H1 (cell line): ENCODE data around the gene CDC42SE1. TPM values are rescaled to one million over a fixed set of nuclear protein-coding genes. Genes with fewer than 3 reads are reported as not detected.

ENCODE experiments used
- CTCF ChIA-PET: fragments of 300-600 bp; sonication (Branson Sonifier 250); formaldehyde crosslinking; loops from one replicate; lab custom pipeline; 2021; ENCODE audit not compliant: partially characterized antibody; lab: Charles Lee
- POLR2A ChIA-PET: fragments of 300-600 bp; sonication (Branson Sonifier 250); formaldehyde crosslinking; loops from one replicate; lab custom pipeline; 2021; ENCODE audit warnings: inconsistent platforms; ENCODE audit not compliant: partially characterized antibody; lab: Charles Lee
- DNase-seq, 2 experiments: peaks; one replicate each; pipeline versions ENCODE4 v3.0.0 to v3.0.0-alpha.2; 2010 to 2022; ENCODE audit warnings: low spot score in 2 of 2, low read depth in 1 of 2, mixed read lengths in 1 of 2
- FAIRE-seq: peaks from 2 replicates; lab custom pipeline; 2011; peaks lifted over from hg19 to GRCh38; lab: Jason Lieb, UNC
- H2AFZ ChIP-seq: 2 replicates; pipeline ENCODE4 v1.8.1; 2012; ENCODE audit warnings: low read length, inconsistent platforms
- H2AK5ac ChIP-seq: 2 replicates; pipeline ENCODE4 v1.6.1; 2013; ENCODE audit warnings: low read depth, low read length
- H2BK120ac ChIP-seq: replicated peaks from 2 replicates; pipeline ENCODE3; 2013; ENCODE audit warnings: low read depth, low read length, inconsistent platforms
- H2BK12ac ChIP-seq: 2 replicates; pipeline ENCODE4 v1.6.1; 2013; ENCODE audit warnings: low read depth, low read length
- H2BK15ac ChIP-seq: 2 replicates; pipeline ENCODE4 v1.6.1; 2013; ENCODE audit warnings: low read length
- H2BK20ac ChIP-seq: 2 replicates; pipeline ENCODE4 v1.6.1; 2013; ENCODE audit warnings: low read length
- H2BK5ac ChIP-seq: 2 replicates; pipeline ENCODE4 v1.6.1; 2013; ENCODE audit warnings: low read depth, low read length
- H3K14ac ChIP-seq: 2 replicates; pipeline ENCODE4 v1.6.1; 2013; ENCODE audit warnings: inconsistent platforms; ENCODE audit not compliant: insufficient read length
- H3K18ac ChIP-seq: 2 replicates; pipeline ENCODE4 v1.6.1; 2013; ENCODE audit warnings: low read length; ENCODE audit errors: extremely low read depth
- H3K23ac ChIP-seq: 2 replicates; pipeline ENCODE4 v1.6.1; 2013; ENCODE audit warnings: inconsistent platforms; ENCODE audit not compliant: insufficient read length
- H3K23me2 ChIP-seq: 2 replicates; pipeline ENCODE4 v1.6.1; 2013; ENCODE audit warnings: low read depth, low read length
- H3K27ac ChIP-seq: 2 replicates; pipeline ENCODE4 v1.6.1; 2011; ENCODE audit warnings: low read depth, low read length, inconsistent platforms
- H3K27me3 ChIP-seq, 4 experiments: replicated peaks in 1 of 4; 1 replicate in 1 of 4; 2 replicates in 3 of 4; pipeline versions ENCODE4 v1.6.1 to v1.8.1; 2011 to 2013; ENCODE audit warnings: low read length in 3 of 4, mild to moderate bottlenecking in 3 of 4, inconsistent platforms in 2 of 4, mixed read lengths in 2 of 4, moderate library complexity in 1 of 4; ENCODE audit not compliant: control insufficient read depth in 3 of 4, insufficient read depth in 3 of 4; ENCODE audit errors: extremely low read depth in 1 of 4
- H3K36me3 ChIP-seq, 4 experiments: 2 replicates each; pipeline versions ENCODE4 v1.6.1 to v1.8.1; 2011 to 2013; ENCODE audit warnings: mild to moderate bottlenecking in 4 of 4, low read length in 3 of 4, moderate library complexity in 2 of 4, control low read depth in 1 of 4, inconsistent platforms in 1 of 4; ENCODE audit not compliant: insufficient read depth in 4 of 4, control insufficient read depth in 2 of 4
- H3K4ac ChIP-seq: replicated peaks from 2 replicates; pipeline ENCODE3; 2013; ENCODE audit warnings: low read length, low read depth, mixed read lengths, inconsistent platforms; ENCODE audit not compliant: insufficient read length
- H3K4me1 ChIP-seq, 4 experiments: replicated peaks in 1 of 4; 1 replicate in 1 of 4; 2 replicates in 3 of 4; pipeline versions ENCODE4 v1.6.1 to v1.8.1; 2011 to 2013; ENCODE audit warnings: low read length in 3 of 4, inconsistent platforms in 2 of 4, mixed read lengths in 1 of 4; ENCODE audit not compliant: insufficient read depth in 4 of 4, control insufficient read depth in 3 of 4
- H3K4me2 ChIP-seq, 2 experiments: 2 replicates each; pipeline versions ENCODE4 v1.6.1 to v1.8.1; 2011 to 2013; ENCODE audit warnings: low read depth in 2 of 2, low read length in 2 of 2, control low read depth in 1 of 2, inconsistent platforms in 1 of 2, mild to moderate bottlenecking in 1 of 2; ENCODE audit not compliant: insufficient read depth in 1 of 2
- H3K4me3 ChIP-seq, 4 experiments: fragments of 200-600, 300-600 bp in 1 of 4; sonication (generic), shearing (Covaris generic), sonication (Bioruptor Twin) in 1 of 4; 2 replicates each; pipeline versions ENCODE4 v1.5.1 to v1.8.1; 2011 to 2016; ENCODE audit warnings: low read length in 4 of 4, low read depth in 3 of 4, control low read depth in 2 of 4, inconsistent platforms in 2 of 4, mild to moderate bottlenecking in 2 of 4, mixed read lengths in 1 of 4, moderate library complexity in 1 of 4; ENCODE audit not compliant: insufficient read depth in 2 of 4; ENCODE audit errors: extremely low read depth in 1 of 4
- H3K56ac ChIP-seq: replicated peaks from 2 replicates; pipeline ENCODE3; 2013; ENCODE audit warnings: low read depth, mild to moderate bottlenecking, mixed read lengths, low read length, inconsistent platforms; ENCODE audit not compliant: insufficient read length
- H3K79me1 ChIP-seq: 2 replicates; pipeline ENCODE4 v1.6.1; 2013; ENCODE audit warnings: low read depth, low read length, control low read depth
- H3K79me2 ChIP-seq, 2 experiments: 2 replicates each; pipeline versions ENCODE4 v1.6.1 to v1.8.1; 2012 to 2013; ENCODE audit warnings: low read length in 2 of 2, mild to moderate bottlenecking in 2 of 2, inconsistent platforms in 1 of 2; ENCODE audit not compliant: insufficient read depth in 2 of 2, control insufficient read depth in 1 of 2
- H3K9ac ChIP-seq, 4 experiments: replicated peaks in 1 of 4; 1 replicate in 1 of 4; 2 replicates in 3 of 4; pipeline versions ENCODE4 v1.6.1 to v1.8.1; 2011 to 2013; ENCODE audit warnings: low read depth in 3 of 4, low read length in 3 of 4, control low read depth in 2 of 4, mild to moderate bottlenecking in 2 of 4, moderate library complexity in 2 of 4, inconsistent platforms in 1 of 4; ENCODE audit errors: extremely low read depth in 1 of 4
- H3K9me3 ChIP-seq, 2 experiments: 2 replicates each; pipeline versions ENCODE4 v1.6.1 to v1.8.1; 2012 to 2013; ENCODE audit warnings: mild to moderate bottlenecking in 2 of 2, moderate library complexity in 2 of 2, control low read depth in 1 of 2, inconsistent platforms in 1 of 2, low read depth in 1 of 2, low read length in 1 of 2, mixed read lengths in 1 of 2; ENCODE audit not compliant: insufficient read depth in 2 of 2
- H4K20me1 ChIP-seq, 2 experiments: replicated peaks in 1 of 2; 2 replicates each; pipeline versions ENCODE3 to v1.8.1; 2011 to 2013; ENCODE audit warnings: inconsistent platforms in 2 of 2, low read length in 2 of 2, mild to moderate bottlenecking in 1 of 2; ENCODE audit not compliant: insufficient read depth in 2 of 2, control insufficient read depth in 1 of 2
- H4K5ac ChIP-seq: 2 replicates; pipeline ENCODE4 v1.6.1; 2013; ENCODE audit warnings: low read length, low read depth, mixed read lengths, inconsistent platforms; ENCODE audit not compliant: insufficient read length
- H4K8ac ChIP-seq: 2 replicates; pipeline ENCODE4 v1.8.0; 2013; ENCODE audit warnings: mild to moderate bottlenecking, moderate library complexity, low read length, inconsistent platforms; ENCODE audit not compliant: insufficient read depth; ENCODE audit errors: extremely low read depth
- H4K91ac ChIP-seq: replicated peaks from 2 replicates; pipeline ENCODE3; 2013; ENCODE audit warnings: low read length, mixed read lengths, inconsistent platforms; ENCODE audit not compliant: insufficient read length
- EP300 ChIP-seq, 2 experiments: IDR thresholded peaks; 1 replicate in 1 of 2; 2 replicates in 1 of 2; pipeline ENCODE4 v1.6.1; 2011 to 2012; ENCODE audit warnings: low read depth in 2 of 2, low read length in 2 of 2, mild to moderate bottlenecking in 2 of 2, borderline replicate concordance in 1 of 2, inconsistent platforms in 1 of 2, moderate library complexity in 1 of 2
- GABPA ChIP-seq: IDR thresholded peaks from 2 replicates; pipeline ENCODE4 v1.6.1; 2011; ENCODE audit warnings: mild to moderate bottlenecking, low read length, moderate library complexity, borderline replicate concordance; ENCODE audit not compliant: insufficient read depth
- JUN ChIP-seq: IDR thresholded peaks from 2 replicates; pipeline ENCODE4 v1.6.1; 2011; ENCODE audit warnings: low read depth, mild to moderate bottlenecking, improper control_type of control experiment, low read length
- KDM4A ChIP-seq: IDR thresholded peaks from one replicate; pipeline ENCODE4 v1.7.1; 2012; ENCODE audit warnings: low read depth, mild to moderate bottlenecking, moderate library complexity, low read length, inconsistent platforms; ENCODE audit not compliant: severe bottlenecking
- MAFK ChIP-seq: IDR thresholded peaks from 2 replicates; pipeline ENCODE4 v1.6.1; 2012; ENCODE audit warnings: low read depth, mild to moderate bottlenecking, improper control_type of control experiment, low read length
- MAX ChIP-seq: IDR thresholded peaks from 2 replicates; pipeline ENCODE4 v1.6.1; 2012; ENCODE audit warnings: inconsistent platforms
- POLR2A ChIP-seq, 2 experiments: IDR thresholded peaks; 1 replicate in 1 of 2; 2 replicates in 1 of 2; pipeline ENCODE4 v1.6.1; 2011; ENCODE audit warnings: low read depth in 2 of 2, low read length in 2 of 2, mild to moderate bottlenecking in 2 of 2; ENCODE audit errors: control extremely low read depth in 1 of 2
- RNF2 ChIP-seq: fragments of 200-900, 300-1000 bp; sonication (generic); IDR thresholded peaks from 2 replicates; pipeline ENCODE4 v1.7.1; 2016; ENCODE audit warnings: borderline replicate concordance, low read depth, mild to moderate bottlenecking, antibody characterized with exemption, low read length; ENCODE audit not compliant: poor library complexity, severe bottlenecking; ENCODE audit errors: missing control alignments
- ZNF274 ChIP-seq: IDR thresholded peaks from 2 replicates; pipeline ENCODE4 v1.7.0; 2012; ENCODE audit warnings: low read length, borderline replicate concordance; ENCODE audit errors: extremely low read depth
- WGBS, 2 experiments: shearing (Covaris generic) in 1 of 2; methylation state at CpG; one replicate each; pipeline versions ENCODE4 v1.1.6 to v1.1.7; 2013 to 2015; ENCODE audit warnings: low lambda C conversion rate in 2 of 2, mixed read lengths in 2 of 2, inconsistent platforms in 1 of 2, low coverage in 1 of 2, missing lambda C conversion rate in 1 of 2; ENCODE audit not compliant: insufficient replicate concordance in 2 of 2, insufficient coverage in 1 of 2, insufficient read length in 1 of 2; ENCODE audit errors: extremely low coverage in 1 of 2, missing lambda C conversion rate in 1 of 2; 5-methylcytosine and 5-hydroxymethylcytosine counted together
- polyA plus RNA-seq, 7 experiments: library from polyadenylated mRNA; depleted of rRNA in 3 of 7; stranded (reverse) in 5 of 7; unstranded in 2 of 7; fragments of >200 nt in 5 of 7; fragments of 200-250 nt in 2 of 7; gene quantifications; 1 replicate in 5 of 7; 2 replicates in 1 of 7; 4 replicates in 1 of 7; pipeline versions ENCODE4 v1.2.1 to v1.2.3, GENCODE V29; 2011 to 2013; ENCODE audit warnings: missing spikeins in 2 of 7, mixed read lengths in 2 of 7
- total RNA-seq: library from RNA; stranded (reverse); fragmentation: NEBNext Ultra II Directional; extraction: Animal tissue kit (Norgen Biotek cat#: 25700); gene quantifications from 2 replicates; pipeline ENCODE4 v1.2.1, GENCODE V29; 2021

CDC42SE1 gene
- total and polyA plus RNA-seq, 2 of the 8 experiments (the other 6 are each of a cell fraction or from before 2014, with no cell fraction given): 30.5 to 74.1 TPM

GRCh38 chr1:151070474-151071276 is 11.3 kb upstream of the CDC42SE1 start, which contains the start of gene GABPB2:
GABPB2 (plus strand) TSS chr1:151070761; CDS start chr1:151088190, 17,429 bp downstream.
- no peak within 1 kb of the TSS for H2AK5ac ChIP-seq
- H3K36me3 ChIP-seq: peaks cover 0 to 8% (median 0%) of the 10 kb centered on the region in 4 experiments; a peak in 6 of 8 replicates
- H3K27me3 ChIP-seq: no peaks in the 10 kb centered on the region
- peaks cover 5% of the 10 kb centered on the region; the same call in 1 of the 2 replicates for H3K23me2 ChIP-seq
- DNase-seq (peak; percentile 77 to 98), FAIRE-seq (no peak)
- peak within 1 kb of the TSS; percentile 85 for H3K56ac ChIP-seq
- H3K79me1 ChIP-seq: no peaks in the 10 kb centered on the region; the same call in 1 of the 2 replicates
- peak within 1 kb of the TSS; percentile 97 for H4K8ac ChIP-seq
- POLR2A ChIA-PET: interaction anchor here (0.8 to 3.5 kb wide), 7 partner anchors 11 to 491 kb away, joined by 3 to 47 read pairs (median 4); partner anchors contain the start of genes C1orf56, CDC42SE1, MCL1 and MINDY1
- no peak within 1 kb of the TSS for H3K14ac ChIP-seq
- 0 out of 2 replicates have a peak within 1 kb of the TSS, but pooled peaks have one; percentile 96 for H2BK20ac ChIP-seq
- peak within 1 kb of the TSS; percentile 100 for H3K18ac ChIP-seq
- peak within 1 kb of the TSS; percentile 73 to 99 (median 98) for H3K9ac ChIP-seq
- peak within 1 kb of the TSS; percentile 70 for H3K4ac ChIP-seq
- peaks cover 0 to 13% of the 10 kb centered on the region in 2 experiments; a peak in 2 of 4 replicates for H3K79me2 ChIP-seq
- H2BK5ac ChIP-seq: peak within 1 kb of the TSS; percentile 99
- 2% methylated on average over 40 of the region's 50 CpGs; no CpG with 5 or more reads in 1 of the 2 experiments for WGBS, 2 experiments
- H3K23ac ChIP-seq: no peak within 1 kb of the TSS
- peak within 1 kb of the TSS; percentile 87 for H4K91ac ChIP-seq
- H3K27ac ChIP-seq: peak within 1 kb of the TSS; percentile 98
- no peak within 1 kb of the TSS; the same call in 1 of the 2 replicates for H2BK15ac ChIP-seq
- CTCF ChIA-PET: interaction anchor here (0.5 to 5.8 kb wide), 21 partner anchors 11 to 113 kb away, joined by 3 to 54 read pairs (median 4); partner anchors contain the start of genes CDC42SE1, MINDY1, MLLT11 and SEMA6C
- peaks cover 0 to 3% of the 10 kb centered on the region in 2 experiments for H4K20me1 ChIP-seq
- peaks cover 0 to 4% (median under 1%) of the 10 kb centered on the region in 4 experiments; a peak in 1 of 7 replicates for H3K4me1 ChIP-seq
- no peaks in the 10 kb centered on the region for H3K9me3 ChIP-seq
- peak within 1 kb of the TSS; percentile 85; the same call in 1 of the 2 replicates for H2BK12ac ChIP-seq
- H3K4me3 ChIP-seq: peak within 1 kb of the TSS; percentile 83 to 94 (median 92)
- H3K4me2 ChIP-seq: peak within 1 kb of the TSS; percentile 85 to 98
- H2BK120ac ChIP-seq: no peak within 1 kb of the TSS
- peak within 1 kb of the TSS; percentile 95 for H4K5ac ChIP-seq
- H2AFZ ChIP-seq: peak within 1 kb of the TSS; percentile 97
- TF ChIP-seq ZNF274: no peak
- TF ChIP-seq MAX: peak; percentile 7; the same call in 1 of the 2 replicates
- TF ChIP-seq MAFK: no peak
- TF ChIP-seq EP300 (IDR thresholded peaks at IDR 0.05; ENCODE audit: borderline replicate concordance in 1 of 2, low read depth in 2 of 2, low read length in 2 of 2): 0 out of 3 replicates have a peak, but pooled peaks of 1 of the 2 experiments have one; percentile 19
- TF ChIP-seq KDM4A: peak; percentile 75
- 0 out of 2 replicates have a peak, but pooled peaks have one; percentile 19 for TF ChIP-seq GABPA
- TF ChIP-seq JUN: no peak
- peak; percentile 74 to 78; a peak in 1 of 3 replicates for TF ChIP-seq POLR2A (IDR thresholded peaks at IDR 0.05; ENCODE audit: control extremely low read depth in 1 of 2, low read depth in 2 of 2, low read length in 2 of 2)
- no peak for TF ChIP-seq RNF2
